ENCODE measurements around the gene FOSB.
A peak's percentile ranks its signal among the peaks of the same experiment; 100 is the strongest.

GRCh38 chr19:45492627-45493470 is 25.1 kb downstream of the FOSB start:
- TF ChIP-seq CTCF (IDR thresholded peaks at IDR 0.05) (no peak), CREB1 (CRISPR knock-in tag; IDR thresholded peaks at IDR 0.05) (no peak), E2F5 (CRISPR knock-in tag; IDR thresholded peaks at IDR 0.05) (0 out of 2 replicates have a peak, but pooled peaks have one; percentile 35), NR2C2 (CRISPR knock-in tag; IDR thresholded peaks at IDR 0.05) (no peak), HMGXB4 (CRISPR knock-in tag; IDR thresholded peaks at IDR 0.05) (no peak), NFYB (CRISPR knock-in tag; conservative IDR thresholded peaks at IDR 0.05; ENCODE audit: low read depth) (no peak; the same call in 1 of the 2 replicates)
